ENCODE measurements around the gene SEC22C. TPM values are rescaled to one million over a fixed set of nuclear protein-coding genes. Genes with fewer than 3 reads are reported as not detected.

SEC22C gene
- total RNA-seq, 3 donors from 2014 or later = 9.3 to 34.2 (median 18.3) TPM

GRCh38 chr3:42518800-42519567 lies 62.8 kb downstream of the SEC22C start:
- ATAC-seq (no peak), DNase-seq (peak in 2 of 3 donors; percentile 47 to 49)
- no peak for TF ChIP-seq CTCF (IDR thresholded peaks at IDR 0.05)
- H3K4me1 ChIP-seq (ENCODE audit: low read depth) = peaks cover 48% of the 10 kb centered on the region
- no peaks in the 10 kb centered on the region for H3K9me3 ChIP-seq
- intact Hi-C loops (cut with DNase I, micrococcal nuclease) = no loop called here
- H3K36me3 ChIP-seq (ENCODE audit: low read depth) = no peaks in the 10 kb centered on the region
- H3K4me3 ChIP-seq = no peak overlapping the region

- ATAC-seq = peak; percentile 49
- no peaks in the 10 kb centered on the region for H3K36me3 ChIP-seq (ENCODE audit: low read depth)
Measured at GRCh38 chr3:42517117-42517516, 64.7 kb downstream of the SEC22C start.

GRCh38 chr3:42516443-42516842 lies 65.3 kb downstream of the SEC22C start:
- no peak for TF ChIP-seq CTCF (IDR thresholded peaks at IDR 0.05)
- Histone ChIP-seq H3K4me3 (no peak overlapping the region), H3K9me3 (no peaks in the 10 kb centered on the region), H3K4me1 (ENCODE audit: low read depth) (peaks cover 52% of the 10 kb centered on the region), H3K36me3 (ENCODE audit: low read depth) (no peaks in the 10 kb centered on the region)
- intact Hi-C loops (cut with DNase I, micrococcal nuclease) = no loop called here
- ATAC-seq = peak; percentile 74
- peak; percentile 76 to 83 (median 82) for DNase-seq

More at GRCh38 chr3:42517117-42517516, 64.7 kb downstream of the SEC22C start:
- intact Hi-C loops (cut with DNase I, micrococcal nuclease) = no loop called here
- Histone ChIP-seq H3K4me1 (ENCODE audit: low read depth) (peaks cover 48% of the 10 kb centered on the region), H3K4me3 (no peak overlapping the region), H3K9me3 (no peaks in the 10 kb centered on the region)
- peak; percentile 63 to 67 (median 67) for DNase-seq
- TF ChIP-seq CTCF (IDR thresholded peaks at IDR 0.05) = no peak

- TF ChIP-seq CTCF (IDR thresholded peaks at IDR 0.05) = no peak
- Histone ChIP-seq H3K36me3 (ENCODE audit: low read depth) (no peaks in the 10 kb centered on the region), H3K4me3 (no peak overlapping the region), H3K4me1 (ENCODE audit: low read depth) (peaks cover 55% of the 10 kb centered on the region), H3K9me3 (no peaks in the 10 kb centered on the region)
- DNase-seq = peak in 1 of 3 donors; percentile 55
- peak; percentile 39 for ATAC-seq
- intact Hi-C loops (cut with DNase I, micrococcal nuclease) = no loop called here
Measured at GRCh38 chr3:42515976-42516375, 65.8 kb downstream of the SEC22C start.

- Histone ChIP-seq H3K36me3 (ENCODE audit: low read depth) (no peaks in the 10 kb centered on the region), H3K4me1 (ENCODE audit: low read depth) (peaks cover 61% of the 10 kb centered on the region), H3K4me3 (no peak overlapping the region), H3K9me3 (no peaks in the 10 kb centered on the region)
- intact Hi-C loops (cut with DNase I, micrococcal nuclease) = no loop called here
- DNase-seq (peak; percentile 75 to 82 (median 76)), ATAC-seq (peak; percentile 63)
- no peak for TF ChIP-seq CTCF (IDR thresholded peaks at IDR 0.05)
Measured at GRCh38 chr3:42515391-42515916, 66.3 kb downstream of the SEC22C start.
